GM10266 (cell line): Measurements from ENCODE around the gene TLNRD1.

Source experiments
- DNase-seq: peaks from one replicate; pipeline ENCODE4 v3.0.0; 2012; ENCODE audit errors: extremely low spot score
- TF ChIP-seq, protein P1 (sequence below): IDR thresholded peaks from 2 replicates; pipeline ENCODE4 v1.5.1; 2012; ENCODE audit warnings: mild to moderate bottlenecking, low read depth; ENCODE audit not compliant: control insufficient read depth, insufficient read depth; ENCODE audit errors: missing control alignments

Gene TLNRD1

GRCh38 chr15:80970658-80971057 lies 30.1 kb upstream of the TLNRD1 start:
- no peak for DNase-seq
- TF ChIP-seq, protein P1, sequence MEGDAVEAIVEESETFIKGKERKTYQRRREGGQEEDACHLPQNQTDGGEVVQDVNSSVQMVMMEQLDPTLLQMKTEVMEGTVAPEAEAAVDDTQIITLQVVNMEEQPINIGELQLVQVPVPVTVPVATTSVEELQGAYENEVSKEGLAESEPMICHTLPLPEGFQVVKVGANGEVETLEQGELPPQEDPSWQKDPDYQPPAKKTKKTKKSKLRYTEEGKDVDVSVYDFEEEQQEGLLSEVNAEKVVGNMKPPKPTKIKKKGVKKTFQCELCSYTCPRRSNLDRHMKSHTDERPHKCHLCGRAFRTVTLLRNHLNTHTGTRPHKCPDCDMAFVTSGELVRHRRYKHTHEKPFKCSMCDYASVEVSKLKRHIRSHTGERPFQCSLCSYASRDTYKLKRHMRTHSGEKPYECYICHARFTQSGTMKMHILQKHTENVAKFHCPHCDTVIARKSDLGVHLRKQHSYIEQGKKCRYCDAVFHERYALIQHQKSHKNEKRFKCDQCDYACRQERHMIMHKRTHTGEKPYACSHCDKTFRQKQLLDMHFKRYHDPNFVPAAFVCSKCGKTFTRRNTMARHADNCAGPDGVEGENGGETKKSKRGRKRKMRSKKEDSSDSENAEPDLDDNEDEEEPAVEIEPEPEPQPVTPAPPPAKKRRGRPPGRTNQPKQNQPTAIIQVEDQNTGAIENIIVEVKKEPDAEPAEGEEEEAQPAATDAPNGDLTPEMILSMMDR: no peak

GRCh38 chr15:80971143-80971542 lies 29.6 kb upstream of the TLNRD1 start:
- DNase-seq: no peak
- TF ChIP-seq, protein P1: no peak

DNA sequence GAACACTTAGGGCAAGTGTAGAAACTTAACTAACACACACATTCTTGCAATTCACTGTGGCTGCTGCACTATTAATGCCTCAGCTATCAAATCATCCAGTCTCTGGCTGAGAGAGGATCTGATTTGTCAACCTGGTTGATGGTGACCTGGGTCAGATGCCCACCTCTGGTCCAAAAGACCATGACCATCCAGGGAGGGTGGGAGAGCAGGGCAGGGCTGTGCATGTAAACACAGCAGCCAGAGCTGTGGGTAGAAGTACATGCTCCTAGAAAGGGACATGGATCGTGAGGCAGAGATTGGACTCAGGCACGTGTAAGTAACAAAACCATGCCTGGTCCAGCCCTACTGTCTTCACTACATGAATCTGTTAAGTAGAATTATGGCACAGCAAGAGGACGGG lies 28.4 kb upstream of the TLNRD1 start:
- no peak for DNase-seq
- TF ChIP-seq, protein P1: no peak

DNA sequence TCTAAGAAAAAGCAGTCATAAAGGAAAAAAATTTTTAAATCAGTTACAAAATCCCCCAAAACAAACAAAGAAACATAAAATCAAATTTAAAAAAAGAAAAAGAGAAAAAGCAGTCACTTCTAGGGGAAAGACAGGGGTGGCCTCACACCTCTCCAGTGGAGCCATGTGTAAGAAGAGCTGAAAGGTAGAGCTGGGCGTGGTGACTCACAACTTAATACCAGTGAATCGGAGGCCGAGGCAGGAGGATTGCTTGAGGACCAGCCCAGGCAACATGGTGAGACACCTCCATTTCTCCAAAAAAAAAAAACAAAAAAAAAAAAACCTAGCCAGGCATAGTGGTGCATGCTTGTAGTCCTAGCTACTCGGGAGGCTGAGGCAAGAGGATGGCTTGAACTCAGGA lies 25.8 kb upstream of the TLNRD1 start:
- no peak for DNase-seq
- TF ChIP-seq, protein P1: no peak

DNA sequence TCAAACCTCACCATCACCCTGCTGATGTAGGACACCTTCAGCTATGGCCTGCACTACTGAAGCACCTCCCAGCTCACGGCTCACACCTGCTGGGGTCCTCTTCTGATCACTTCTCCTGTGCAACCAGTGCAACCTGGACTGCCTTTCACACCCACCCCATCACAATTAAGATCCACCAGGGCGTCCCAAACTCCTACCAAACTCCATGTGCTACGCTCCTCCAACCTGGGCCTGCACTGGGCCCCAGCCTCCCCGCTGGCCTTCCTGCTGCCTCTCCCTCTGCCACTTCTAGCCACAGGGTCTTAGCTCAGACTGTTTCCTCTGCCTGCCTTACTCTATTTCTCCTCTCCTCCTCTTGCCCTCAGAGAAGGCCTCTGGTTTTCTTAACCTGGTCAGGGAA lies 23.9 kb upstream of the TLNRD1 start:
- TF ChIP-seq, protein P1: no peak
- DNase-seq: no peak

DNA sequence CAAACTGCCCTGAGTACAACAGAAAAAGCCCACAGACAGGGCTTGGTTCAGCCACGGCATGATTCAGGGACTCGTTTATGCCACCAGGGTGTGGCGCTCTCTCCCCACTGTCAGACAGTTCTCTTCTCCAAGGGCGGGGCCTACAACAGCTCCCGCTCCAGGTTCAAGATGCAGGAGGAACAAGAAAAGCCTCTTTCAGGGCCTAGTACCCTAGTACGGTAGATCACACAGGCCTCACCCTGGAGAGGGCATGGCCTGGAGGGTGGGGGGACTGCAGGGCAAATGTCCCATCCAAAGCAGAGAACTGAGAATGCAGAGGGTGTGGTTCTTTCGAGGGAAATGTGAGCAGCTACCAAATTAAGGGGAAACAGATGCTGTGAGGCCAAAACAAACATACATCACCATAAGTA lies 23.1 kb upstream of the TLNRD1 start:
- TF ChIP-seq, protein P1: peak; percentile 41
- no peak for DNase-seq

- TF ChIP-seq, protein P1: no peak
- DNase-seq: no peak
Observed at GRCh38 chr15:80978685-80979329, 21.9 kb upstream of the TLNRD1 start.
